Esophagus muscularis mucosa (tissue), 4 donors: ENCODE results near the gene SCUBE2.

ENCODE experiments used
- EP300 ChIP-seq: sonication (generic); formaldehyde crosslinking; IDR thresholded peaks from one replicate; pipeline ENCODE4 v1.6.1; 2017; ENCODE audit warnings: antibody characterized with exemption
- POLR2A ChIP-seq: fragments of 450-650 bp; IDR thresholded peaks from one replicate; pipeline ENCODE4 v1.6.1; 2017; ENCODE audit warnings: antibody characterized with exemption, moderate library complexity, mild to moderate bottlenecking, low read depth
- POLR2AphosphoS5 ChIP-seq, 2 donors: sonication (generic); formaldehyde crosslinking; IDR thresholded peaks; one replicate each; pipeline ENCODE4 v1.6.1; 2017; ENCODE audit warnings: antibody characterized with exemption in 2 of 2
- TF ChIP-seq, protein P1 (sequence below), 3 experiments: fragments of 200-600 bp in 2 of 3; fragments of 450-650 bp in 1 of 3; sonication (generic) in 2 of 3; IDR thresholded peaks; one replicate each; pipeline ENCODE4 v1.5.1; 2017 to 2019; ENCODE audit warnings: antibody characterized with exemption in 3 of 3, mild to moderate bottlenecking in 2 of 3, moderate library complexity in 1 of 3

DNA sequence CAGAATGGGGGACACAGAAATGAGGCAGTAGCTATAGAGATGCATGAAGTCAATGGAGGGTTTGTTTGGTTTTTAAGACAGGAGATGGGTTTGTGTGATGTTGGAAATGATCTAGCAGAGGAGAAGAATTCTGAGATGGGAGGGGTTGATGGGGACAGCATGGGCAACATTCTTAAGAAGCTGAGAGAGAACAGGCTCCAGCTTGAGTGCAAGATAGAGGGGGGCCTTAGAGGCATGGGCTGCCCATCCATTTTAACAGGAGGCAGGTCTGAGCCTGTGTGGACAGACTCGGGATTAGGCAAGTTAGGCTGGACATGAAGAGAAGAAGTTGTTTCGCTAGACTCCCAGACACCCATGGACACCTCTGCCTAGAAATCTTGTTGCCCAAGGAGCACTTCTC is 49.7 kb downstream of the SCUBE2 start:
- TF ChIP-seq POLR2A (no peak), POLR2AphosphoS5 (IDR thresholded peaks at IDR 0.05) (no peak), EP300 (no peak)
- TF ChIP-seq, protein P1, sequence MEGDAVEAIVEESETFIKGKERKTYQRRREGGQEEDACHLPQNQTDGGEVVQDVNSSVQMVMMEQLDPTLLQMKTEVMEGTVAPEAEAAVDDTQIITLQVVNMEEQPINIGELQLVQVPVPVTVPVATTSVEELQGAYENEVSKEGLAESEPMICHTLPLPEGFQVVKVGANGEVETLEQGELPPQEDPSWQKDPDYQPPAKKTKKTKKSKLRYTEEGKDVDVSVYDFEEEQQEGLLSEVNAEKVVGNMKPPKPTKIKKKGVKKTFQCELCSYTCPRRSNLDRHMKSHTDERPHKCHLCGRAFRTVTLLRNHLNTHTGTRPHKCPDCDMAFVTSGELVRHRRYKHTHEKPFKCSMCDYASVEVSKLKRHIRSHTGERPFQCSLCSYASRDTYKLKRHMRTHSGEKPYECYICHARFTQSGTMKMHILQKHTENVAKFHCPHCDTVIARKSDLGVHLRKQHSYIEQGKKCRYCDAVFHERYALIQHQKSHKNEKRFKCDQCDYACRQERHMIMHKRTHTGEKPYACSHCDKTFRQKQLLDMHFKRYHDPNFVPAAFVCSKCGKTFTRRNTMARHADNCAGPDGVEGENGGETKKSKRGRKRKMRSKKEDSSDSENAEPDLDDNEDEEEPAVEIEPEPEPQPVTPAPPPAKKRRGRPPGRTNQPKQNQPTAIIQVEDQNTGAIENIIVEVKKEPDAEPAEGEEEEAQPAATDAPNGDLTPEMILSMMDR (IDR thresholded peaks at IDR 0.05): no peak
